Measurements from ENCODE around the gene MAP3K10.
"Not testable (repeated sequence)": the region's sequence is repeated elsewhere in the genome, so short reads cannot be mapped to it uniquely, and the experiment has no call there.

The MAP3K10 gene

GRCh38 chr19:40217027-40217810 lies 26.0 kb downstream of the MAP3K10 start:
- no peak for DNase-seq (ENCODE audit: low read depth in 2 of 2)

DNA sequence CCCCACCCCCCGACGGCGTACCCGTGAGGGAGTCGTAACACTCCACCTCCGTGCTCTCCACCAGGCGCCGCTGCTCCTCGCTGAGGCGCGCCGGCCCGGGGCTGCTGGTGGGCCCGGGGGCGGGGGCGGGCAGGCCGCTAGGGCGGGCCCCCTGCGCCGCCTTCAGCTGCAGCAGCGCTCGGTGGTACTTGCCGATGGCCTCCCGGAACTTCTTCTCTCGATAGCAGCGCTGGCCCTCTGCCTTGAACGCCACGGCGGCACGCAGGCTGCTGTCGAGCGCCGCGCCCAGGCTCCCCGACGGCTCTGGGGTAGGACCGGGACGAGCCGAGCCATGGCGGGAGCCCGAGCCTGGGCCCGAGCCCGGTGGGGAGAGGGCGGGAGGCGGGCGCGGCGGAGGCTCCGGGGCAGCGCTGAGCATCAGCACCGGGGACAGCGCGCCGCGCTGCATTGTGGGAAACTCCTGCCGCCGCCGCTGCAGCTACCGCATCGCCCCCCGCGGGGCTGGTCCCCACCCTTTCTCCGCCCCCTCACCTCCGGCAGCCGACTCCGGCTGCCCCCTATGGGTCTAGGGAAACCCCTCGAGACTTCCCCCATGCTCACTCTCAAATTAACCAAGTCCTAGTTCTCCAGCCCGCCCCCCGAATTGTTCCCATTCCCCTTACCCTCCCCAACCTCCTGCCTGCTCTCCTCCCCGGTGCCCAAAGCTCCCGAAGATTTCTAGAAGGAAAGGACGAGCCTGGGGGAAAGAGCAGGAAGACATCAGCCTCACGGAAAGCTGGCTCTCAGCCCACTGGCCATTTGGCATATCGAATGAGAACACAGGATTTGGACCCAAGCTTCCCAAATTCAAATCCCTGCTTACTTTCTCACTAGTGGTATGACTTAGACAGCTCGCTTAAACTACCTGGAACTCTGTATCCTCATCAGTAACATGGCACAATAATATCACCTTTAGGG lies 27.0 kb downstream of the MAP3K10 start, which contains the start of gene TTC9B:
TSS of gene TTC9B (minus strand) at position 451 of the 957 bp plus-strand sequence. CDS start at position 448, 3 bp downstream.
- DNase-seq (ENCODE audit: low read depth in 2 of 2): peak; percentile 17 to 45

DNA sequence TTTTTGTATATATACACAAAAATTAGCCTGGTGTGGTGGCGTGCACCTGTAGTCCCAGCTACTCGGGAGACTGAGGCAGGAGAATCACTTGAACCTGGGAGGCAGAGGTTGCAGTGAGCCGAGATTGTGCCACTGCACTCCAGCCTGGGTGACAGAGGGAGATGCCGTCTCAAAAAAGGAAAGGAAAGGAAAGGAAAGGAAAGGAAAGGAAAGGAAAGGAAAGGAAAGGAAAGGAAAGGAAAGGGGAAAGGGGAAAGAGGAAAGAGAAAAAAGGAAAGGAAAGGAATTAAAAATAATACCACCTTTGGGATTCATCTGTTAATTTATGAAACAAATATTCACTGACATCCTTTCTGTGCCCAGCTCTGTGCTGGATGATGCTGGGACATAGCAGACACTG lies 27.8 kb downstream of the MAP3K10 start:
- not testable (repeated sequence) for DNase-seq (ENCODE audit: low read depth in 2 of 2)

DNA sequence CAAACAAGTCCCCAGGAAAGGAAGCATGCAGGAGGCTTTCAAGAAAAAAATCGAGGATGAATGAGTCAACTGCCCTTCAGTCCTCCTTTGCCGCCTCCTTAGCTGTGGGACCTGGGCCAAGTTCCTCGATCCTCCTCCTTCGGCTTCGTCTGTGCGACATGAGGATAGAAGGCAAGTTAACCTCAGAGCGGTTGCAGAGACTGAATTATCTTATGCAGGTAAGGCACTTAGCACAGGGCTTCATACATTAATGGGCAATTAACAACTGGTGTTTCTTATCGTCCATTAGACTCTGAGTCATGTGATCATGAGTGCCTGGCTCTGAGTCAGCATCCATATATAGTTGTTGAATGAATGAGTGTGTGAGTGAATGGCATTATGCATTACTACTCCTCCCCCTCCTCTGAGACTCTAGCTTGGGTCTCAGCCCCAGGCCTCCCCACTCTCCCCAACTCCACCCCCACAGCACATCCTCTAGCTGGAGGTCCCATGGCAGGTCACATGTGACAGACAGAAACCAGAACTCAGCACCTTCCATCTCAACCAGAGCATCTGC lies 28.6 kb downstream of the MAP3K10 start:
- no peak for DNase-seq (ENCODE audit: low read depth in 2 of 2)

- no peak for DNase-seq (ENCODE audit: low read depth in 2 of 2)
Measured at GRCh38 chr19:40220674-40221073, 29.4 kb downstream of the MAP3K10 start.

GRCh38 chr19:40221858-40222619 lies 30.8 kb downstream of the MAP3K10 start:
- DNase-seq (ENCODE audit: low read depth in 2 of 2): peak; percentile 52 to 58

DNA sequence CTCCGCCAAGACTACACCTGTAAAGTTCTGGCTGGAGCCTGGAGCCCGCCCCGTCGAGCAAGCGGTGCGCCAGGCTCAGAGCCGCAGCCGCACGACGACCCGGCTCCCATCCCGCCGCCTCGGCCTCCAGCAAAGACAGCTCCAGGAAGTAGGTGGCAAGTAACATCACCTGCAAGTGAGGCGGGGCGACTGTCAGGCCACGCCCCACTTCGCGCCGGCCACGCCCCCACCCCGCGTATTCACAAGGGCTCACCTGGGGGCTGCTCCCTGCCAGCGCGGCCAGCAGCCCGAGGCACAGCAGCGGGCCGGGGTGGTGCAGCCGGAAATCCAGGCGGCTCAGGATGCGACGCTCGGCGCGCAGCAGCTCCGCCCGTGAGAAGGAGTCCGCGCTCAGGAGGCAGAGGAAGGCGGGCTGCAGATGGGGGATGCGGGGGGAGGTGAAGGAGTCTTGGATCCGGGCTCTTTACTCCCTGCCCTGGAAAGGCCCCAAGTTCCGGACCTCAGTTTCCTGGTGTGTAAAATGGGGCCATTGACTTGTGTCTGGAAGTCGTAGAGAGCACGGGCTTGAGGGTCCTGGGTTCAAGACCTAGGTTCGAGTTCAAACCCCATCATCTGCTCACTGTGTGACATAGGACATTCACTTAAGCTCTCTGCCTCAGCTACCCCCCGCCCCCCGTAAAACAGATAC lies 32.1 kb downstream of the MAP3K10 start:
- DNase-seq (ENCODE audit: low read depth in 2 of 2): peak in 1 of 2 donors; percentile 19

DNA sequence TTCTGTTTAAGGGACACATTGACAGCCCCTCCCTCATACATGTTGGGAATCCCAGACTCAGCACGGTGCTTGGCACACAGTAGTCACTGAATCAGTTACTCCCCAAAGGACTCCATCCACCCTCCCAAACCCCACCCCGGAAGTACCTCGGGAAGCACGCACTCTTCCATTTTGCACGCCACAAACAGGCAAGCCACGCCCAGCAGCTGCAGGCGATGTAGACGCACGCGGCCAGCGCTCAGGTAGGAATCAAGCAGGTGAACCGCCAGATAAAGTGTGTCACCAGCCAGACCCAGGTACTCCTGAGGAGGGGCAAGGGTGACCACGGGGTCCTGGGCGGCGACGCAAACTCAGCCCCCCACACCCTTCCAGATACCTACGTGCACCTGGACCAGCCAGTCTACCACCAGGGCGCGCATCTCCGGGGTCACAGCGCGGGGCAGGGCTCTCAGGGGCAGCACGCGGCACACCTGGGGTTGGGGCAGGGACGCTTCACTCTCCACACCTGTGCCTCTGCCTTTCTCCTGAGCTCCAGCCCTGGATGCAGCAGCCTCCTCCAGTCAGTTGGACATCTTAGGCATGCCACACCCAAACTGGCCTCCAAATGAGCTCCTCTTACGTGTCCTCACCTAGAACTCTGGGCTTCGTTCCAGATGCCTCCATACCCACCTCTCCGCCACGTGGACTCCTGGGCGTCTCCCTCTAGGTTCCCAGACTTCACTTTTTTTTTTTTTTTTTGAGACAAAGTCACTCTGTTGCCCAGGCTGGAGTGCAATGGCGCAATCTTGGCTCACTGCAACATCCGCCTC lies 33.3 kb downstream of the MAP3K10 start:
- DNase-seq (ENCODE audit: low read depth in 2 of 2): no peak

DNA sequence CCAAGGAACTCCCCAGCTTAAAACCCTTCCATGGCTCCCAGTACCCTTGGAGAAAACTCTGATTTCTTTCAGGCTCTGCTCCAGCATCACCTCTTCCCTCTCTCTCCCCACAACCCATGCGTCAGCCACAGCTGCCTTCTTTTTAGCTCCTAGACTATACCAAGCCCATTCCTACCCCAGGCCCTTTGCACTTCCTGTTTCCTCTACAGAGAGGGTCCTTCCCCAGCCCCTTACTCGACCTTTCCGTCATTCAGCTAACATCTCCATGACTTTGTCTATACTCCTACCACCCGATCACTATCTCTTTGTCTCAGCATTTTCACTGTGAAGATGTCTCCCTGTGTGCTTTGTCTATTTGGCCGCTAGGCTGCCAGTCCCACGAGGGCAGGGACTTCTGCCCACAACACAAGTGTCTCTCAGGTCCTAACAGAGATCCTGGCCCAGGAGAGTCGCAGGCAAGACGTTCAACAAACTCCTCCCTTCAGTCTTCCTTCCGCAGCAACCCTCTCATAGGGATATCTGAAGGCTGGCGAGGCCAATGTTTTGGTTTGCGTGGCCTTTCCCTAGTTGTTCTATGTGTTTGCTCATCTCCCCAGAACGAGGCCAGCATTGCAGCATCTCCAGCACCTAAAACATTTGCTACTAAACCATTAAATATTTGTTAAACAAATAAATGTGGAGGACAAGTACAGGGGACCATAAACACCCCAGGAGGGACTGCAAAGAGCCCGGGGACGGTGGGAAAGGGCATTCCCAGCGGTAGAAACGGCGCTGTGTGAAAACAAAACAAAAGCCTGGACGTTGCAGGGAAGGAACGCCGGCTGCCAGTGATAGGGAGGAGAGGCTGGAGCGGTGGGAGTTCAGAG lies 34.4 kb downstream of the MAP3K10 start:
- DNase-seq (ENCODE audit: low read depth in 2 of 2): no peak

DNA sequence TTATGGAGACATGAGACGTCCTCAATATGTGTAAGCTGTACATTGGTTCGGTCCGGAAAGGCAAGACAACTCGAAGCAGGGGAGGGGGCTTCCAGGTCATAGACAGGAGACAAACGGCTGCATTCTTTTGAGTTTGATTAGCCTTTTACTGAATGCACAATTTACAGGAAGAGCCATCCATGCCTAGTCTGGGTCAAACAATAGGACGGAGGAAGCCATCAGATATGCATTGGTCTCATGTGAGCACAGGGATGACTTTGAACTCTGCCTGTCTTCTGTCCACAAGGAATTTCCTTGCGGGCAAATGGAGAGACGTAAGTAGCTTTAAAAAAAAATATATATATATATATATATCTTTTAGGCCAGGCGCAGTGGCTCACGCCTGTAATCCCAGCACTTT lies 37.1 kb downstream of the MAP3K10 start:
- DNase-seq (ENCODE audit: low read depth in 2 of 2): no peak

DNA sequence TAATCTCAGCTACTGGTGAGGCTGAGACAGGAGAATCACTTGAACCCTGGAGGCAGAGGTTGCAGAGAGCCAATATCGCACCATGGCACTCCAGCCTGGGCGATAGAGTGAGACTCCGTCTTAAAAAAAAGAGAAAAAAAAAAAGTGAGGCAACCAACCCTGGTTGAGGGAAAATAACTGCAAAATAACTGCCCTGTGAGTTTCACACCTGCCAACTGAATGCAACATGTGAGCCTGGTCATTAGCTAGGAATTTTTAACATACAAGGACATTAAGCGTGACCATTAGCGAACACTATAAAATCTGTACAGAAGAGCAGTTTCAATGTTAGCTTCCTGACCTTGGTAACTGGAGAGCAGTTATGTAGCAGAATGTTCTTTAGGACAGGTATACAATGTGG lies 37.6 kb downstream of the MAP3K10 start:
- DNase-seq (ENCODE audit: low read depth in 2 of 2): no peak

GRCh38 chr19:40229484-40229883 lies 38.3 kb downstream of the MAP3K10 start:
- DNase-seq (ENCODE audit: low read depth in 2 of 2): no peak

DNA sequence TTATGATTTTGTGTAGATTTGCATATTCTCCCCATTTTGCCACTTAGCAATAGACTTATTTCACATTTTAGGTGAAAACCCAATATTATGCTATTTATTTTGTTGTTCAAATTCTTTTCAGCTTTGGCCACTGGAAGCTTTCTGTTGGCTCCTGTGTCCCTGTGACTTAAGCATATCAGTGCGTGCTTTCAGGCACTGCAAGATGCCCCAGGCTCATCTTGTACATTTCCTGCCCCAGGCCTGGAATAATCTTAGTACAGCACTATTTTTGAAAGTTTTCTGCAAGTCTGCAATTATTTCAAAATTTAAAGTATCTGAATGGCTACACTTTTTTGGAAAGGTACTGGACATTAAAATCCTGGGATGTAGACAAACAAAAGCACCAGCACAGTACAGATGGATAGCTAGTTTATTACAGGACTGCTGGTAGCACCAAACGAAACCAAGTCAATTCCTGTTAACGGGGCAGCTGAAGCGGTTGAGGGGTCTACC lies 38.7 kb downstream of the MAP3K10 start:
- no peak for DNase-seq (ENCODE audit: low read depth in 2 of 2)

DNA sequence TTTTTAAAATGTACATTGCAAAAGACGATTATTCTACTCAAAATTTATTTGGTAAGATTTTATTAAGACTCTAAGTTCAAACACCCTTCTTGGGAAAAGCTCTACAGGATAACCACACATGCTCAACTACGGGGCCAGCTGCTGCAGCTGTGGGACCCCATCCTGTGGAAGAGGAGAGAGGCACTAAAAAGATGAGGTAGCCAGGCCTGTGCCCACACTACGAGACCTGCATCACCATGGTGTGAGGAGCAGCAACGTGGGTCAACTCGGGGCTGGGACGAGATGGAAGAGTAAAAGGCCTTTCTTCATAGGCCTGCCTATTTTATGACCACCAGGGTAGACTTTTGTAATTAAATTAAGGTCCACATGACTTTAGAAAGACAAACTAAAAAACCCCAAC lies 39.8 kb downstream of the MAP3K10 start:
- DNase-seq (ENCODE audit: low read depth in 2 of 2): no peak

DNA sequence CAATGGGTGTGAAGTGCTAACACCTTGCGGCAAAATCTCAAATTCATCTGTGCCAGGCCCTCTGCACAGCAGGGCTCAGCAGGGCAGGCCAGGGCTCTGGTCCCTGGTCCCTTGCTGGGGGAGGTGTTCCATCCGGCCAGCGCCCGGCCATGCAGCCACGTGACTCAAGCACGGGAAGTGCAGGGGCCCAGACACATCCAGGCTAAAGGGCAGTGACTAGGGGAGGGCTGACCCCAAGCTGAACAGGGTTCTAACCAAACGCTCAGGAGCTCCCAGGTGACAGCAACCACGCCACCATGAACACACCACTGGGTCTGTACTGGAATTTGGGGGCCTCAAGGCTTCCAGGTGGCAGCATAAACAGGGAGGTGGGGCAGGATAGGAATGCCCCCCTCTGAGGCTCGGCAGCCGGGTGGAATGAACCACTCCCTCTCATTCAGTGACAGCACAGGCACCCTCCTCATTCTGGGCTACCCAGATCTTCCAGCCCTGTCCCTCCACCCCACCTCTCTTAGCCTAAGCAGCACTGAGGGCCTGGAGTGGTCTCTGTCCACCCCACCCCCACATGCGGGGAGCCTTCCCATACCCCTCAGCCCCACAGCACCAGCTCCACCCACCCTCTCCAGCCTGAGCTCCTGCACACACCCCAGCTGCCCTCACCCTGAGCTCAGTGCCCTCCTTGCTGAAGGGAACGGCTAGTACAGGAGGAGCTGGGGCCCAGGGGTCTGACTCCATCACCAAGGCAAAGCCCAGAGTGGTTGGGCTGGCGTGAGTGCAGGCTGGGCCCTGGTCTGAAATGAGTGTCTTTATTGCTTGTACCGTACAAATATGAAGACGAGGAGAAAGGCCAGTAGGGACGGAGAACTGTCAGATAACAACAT lies 40.6 kb downstream of the MAP3K10 start:
- no peak for DNase-seq (ENCODE audit: low read depth in 2 of 2)

DNA sequence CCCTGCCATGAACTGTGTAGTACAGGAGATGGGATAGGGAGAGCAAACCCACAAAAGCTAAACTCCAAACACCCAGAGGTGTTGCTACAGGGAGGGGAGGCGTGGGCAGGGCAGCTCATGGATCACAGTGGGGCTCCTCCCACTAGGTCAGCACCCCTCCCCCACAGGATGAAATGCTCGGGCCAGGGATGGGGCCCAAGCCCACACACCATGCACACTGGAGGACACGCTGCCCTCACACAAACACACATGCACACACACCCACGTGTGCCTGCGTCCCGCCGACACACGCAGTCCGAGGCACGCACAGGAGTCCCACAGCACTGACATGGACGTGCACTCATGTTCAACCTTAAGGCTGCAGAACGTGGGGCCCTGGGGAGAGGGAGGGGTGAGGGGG lies 41.3 kb downstream of the MAP3K10 start:
- DNase-seq (ENCODE audit: low read depth in 2 of 2): no peak

DNA sequence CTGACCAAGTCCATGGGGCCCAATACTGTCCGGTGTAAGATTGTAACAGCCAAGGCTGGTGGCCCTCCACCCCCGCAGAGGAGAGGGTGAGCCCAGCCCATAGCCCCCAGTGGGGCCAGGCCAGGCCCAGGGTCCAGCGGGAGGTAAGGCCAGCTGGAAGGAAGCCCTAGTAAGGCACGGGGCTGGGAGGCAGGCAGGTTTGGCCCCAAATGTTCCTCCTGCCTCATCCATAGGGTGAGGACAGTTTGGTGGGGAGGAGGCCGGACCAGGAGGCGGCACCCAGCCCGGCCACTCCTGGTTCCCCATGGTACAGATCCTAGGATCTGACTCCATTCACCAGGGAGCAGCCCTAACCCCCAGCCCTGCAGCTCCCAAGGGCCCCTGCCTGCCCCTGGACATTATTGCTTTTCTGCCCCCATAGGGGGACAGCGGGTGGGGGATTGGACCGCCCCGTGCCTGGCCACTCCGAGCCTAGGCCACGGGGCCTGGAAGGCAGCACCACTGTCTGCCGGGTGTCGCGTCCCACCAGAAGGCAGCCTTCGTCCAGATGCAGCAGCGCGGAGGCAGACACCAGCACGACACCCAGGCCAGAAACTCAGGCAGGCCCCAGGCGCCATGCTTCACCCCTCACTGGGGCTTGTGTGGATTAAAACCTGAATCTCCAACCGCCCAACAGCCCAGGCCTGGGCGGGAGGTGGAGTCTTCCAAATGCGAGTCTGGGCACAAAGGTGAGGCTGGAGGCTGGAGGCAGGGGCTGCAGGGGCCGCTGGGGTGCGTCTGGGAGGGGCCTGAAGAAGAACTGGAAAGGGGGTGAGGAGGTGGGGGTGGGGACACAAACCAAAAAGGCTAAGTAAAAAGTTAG lies 42.0 kb downstream of the MAP3K10 start:
- no peak for DNase-seq (ENCODE audit: low read depth in 2 of 2)

All from stimulated activated CD4-positive, alpha-beta T cell treated with anti-CD3 and anti-CD28 coated beads, Interleukin-1b, Interleukin-23, amount 100 ng/mL, for 4 hours (primary cell).